ENCODE results near the gene BMP8A. TPM values are rescaled to one million over a fixed set of nuclear protein-coding genes. Genes with fewer than 3 reads are reported as not detected.
"Not testable (repeated sequence)": the region's sequence is repeated elsewhere in the genome, so short reads cannot be mapped to it uniquely, and the experiment has no call there.

The BMP8A gene
- polyA plus RNA-seq, 1 donor, result 0.94 TPM

- no peak for DNase-seq (ENCODE audit: low read depth)
Observed at GRCh38 chr1:39481289-39481688, 10.1 kb upstream of the BMP8A start.

GRCh38 chr1:39483276-39483675 lies 8.2 kb upstream of the BMP8A start:
- no peak for DNase-seq (ENCODE audit: low read depth)

- DNase-seq (ENCODE audit: low read depth), result no peak
Observed at GRCh38 chr1:39484564-39484963, 6.9 kb upstream of the BMP8A start.

- DNase-seq (ENCODE audit: low read depth), result no peak
Observed at GRCh38 chr1:39485046-39485803, 6.2 kb upstream of the BMP8A start.

- no peak for DNase-seq (ENCODE audit: low read depth)
Observed at GRCh38 chr1:39488012-39488545, 3.4 kb upstream of the BMP8A start.

GRCh38 chr1:39488793-39489566 lies 2.5 kb upstream of the BMP8A start:
- no peak for DNase-seq (ENCODE audit: low read depth)

GRCh38 chr1:39489567-39490239 lies 1.7 kb upstream of the BMP8A start:
- DNase-seq (ENCODE audit: low read depth), result no peak

GRCh38 chr1:39490596-39491145 lies 765 bp upstream of the BMP8A start:
- no peak for DNase-seq (ENCODE audit: low read depth)

- not testable (repeated sequence) for DNase-seq (ENCODE audit: low read depth)
Observed at GRCh38 chr1:39492118-39493042, 944 bp downstream of the BMP8A start.

GRCh38 chr1:39493043-39493810 lies 1.8 kb downstream of the BMP8A start:
- DNase-seq (ENCODE audit: low read depth), result not testable (repeated sequence)

GRCh38 chr1:39494671-39495410 lies 3.4 kb downstream of the BMP8A start:
- no peak for DNase-seq (ENCODE audit: low read depth)

- not testable (repeated sequence) for DNase-seq (ENCODE audit: low read depth)
Observed at GRCh38 chr1:39496520-39496919, 5.1 kb downstream of the BMP8A start.

- DNase-seq (ENCODE audit: low read depth), result no peak
Observed at GRCh38 chr1:39497585-39497984, 6.1 kb downstream of the BMP8A start.

- DNase-seq (ENCODE audit: low read depth), result not testable (repeated sequence)
Observed at GRCh38 chr1:39498096-39498710, 6.8 kb downstream of the BMP8A start.

GRCh38 chr1:39498821-39499220 lies 7.4 kb downstream of the BMP8A start:
- not testable (repeated sequence) for DNase-seq (ENCODE audit: low read depth)

GRCh38 chr1:39499668-39500067 lies 8.2 kb downstream of the BMP8A start:
- DNase-seq (ENCODE audit: low read depth), result no peak

- no peak for DNase-seq (ENCODE audit: low read depth)
Observed at GRCh38 chr1:39500862-39501389, 9.5 kb downstream of the BMP8A start.

- DNase-seq (ENCODE audit: low read depth), result no peak
Observed at GRCh38 chr1:39501666-39502065, 10.2 kb downstream of the BMP8A start.

- not testable (repeated sequence) for DNase-seq (ENCODE audit: low read depth)
Observed at GRCh38 chr1:39504436-39504835, 13.0 kb downstream of the BMP8A start.
